ENCODE results near the gene NCEH1. TPM values are rescaled to one million over a fixed set of nuclear protein-coding genes. Genes with fewer than 3 reads are reported as not detected.

NCEH1 gene
- total and polyA plus RNA-seq, 2 of the 13 experiments (the other 11 are each of a cell fraction or from before 2014, with no cell fraction given): 12.9 to 21.4 TPM

- TF ChIP-seq, protein P1, sequence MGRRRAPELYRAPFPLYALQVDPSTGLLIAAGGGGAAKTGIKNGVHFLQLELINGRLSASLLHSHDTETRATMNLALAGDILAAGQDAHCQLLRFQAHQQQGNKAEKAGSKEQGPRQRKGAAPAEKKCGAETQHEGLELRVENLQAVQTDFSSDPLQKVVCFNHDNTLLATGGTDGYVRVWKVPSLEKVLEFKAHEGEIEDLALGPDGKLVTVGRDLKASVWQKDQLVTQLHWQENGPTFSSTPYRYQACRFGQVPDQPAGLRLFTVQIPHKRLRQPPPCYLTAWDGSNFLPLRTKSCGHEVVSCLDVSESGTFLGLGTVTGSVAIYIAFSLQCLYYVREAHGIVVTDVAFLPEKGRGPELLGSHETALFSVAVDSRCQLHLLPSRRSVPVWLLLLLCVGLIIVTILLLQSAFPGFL (CRISPR knock-in tag; IDR thresholded peaks at IDR 0.05): no peak
- TF ChIP-seq CC2D1A (CRISPR knock-in tag; IDR thresholded peaks at IDR 0.05): no peak
- no peak for TF ChIP-seq ZNF780A (CRISPR knock-in tag; IDR thresholded peaks at IDR 0.05)
- no peak for TF ChIP-seq JUND (CRISPR knock-in tag; IDR thresholded peaks at IDR 0.05)
Measured at GRCh38 chr3:172614340-172615274, 96.3 kb downstream of the NCEH1 start (continued).

DNA sequence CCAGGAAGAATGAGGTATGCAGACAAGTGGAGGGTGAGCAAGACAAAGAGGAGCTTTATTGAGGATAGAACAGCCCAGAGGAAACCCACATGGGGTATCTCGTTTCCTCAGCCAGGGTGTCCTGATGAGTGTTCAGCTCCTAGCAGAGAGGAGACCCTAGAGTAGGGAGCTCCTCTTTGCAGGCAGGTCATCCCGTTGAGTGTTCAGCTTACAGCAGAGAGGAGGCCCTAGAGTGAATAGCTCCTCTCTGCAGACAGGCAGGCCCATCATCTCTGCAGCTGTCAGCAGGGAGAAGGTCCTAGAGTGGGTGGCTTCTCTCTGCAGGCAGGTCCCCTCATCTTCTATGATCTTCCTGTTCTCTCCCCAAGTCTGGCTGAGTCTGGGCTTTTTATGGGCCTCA, 97.0 kb downstream of the NCEH1 start:
- ChIA-PET CTCF (ENCODE audit: low intra/inter-chr PET ratio, low total read pairs) (no interaction called here), POLR2A (interaction anchor here (1.8 to 2.8 kb wide), 3 partner anchors 12 to 19 kb away, joined by 4 to 20 read pairs (median 5); no protein-coding TSS in a partner anchor)
- H3K4me1 ChIP-seq (ENCODE audit: insufficient read depth, low read length): peaks cover 48% of the 10 kb centered on the region
- H3K36me3 ChIP-seq (replicated peaks in 1 of 2; ENCODE audit: control insufficient read depth in 1 of 2, insufficient read depth in 2 of 2, low read length in 2 of 2): no peaks in the 10 kb centered on the region
- no peak overlapping the region for H3K27ac ChIP-seq (ENCODE audit: extremely low read length, insufficient read depth, low read length)
- in situ Hi-C loops (cut with HindIII; ENCODE audit: extremely low pct_ligation_motif_present, low pct_unique_long_range_greater_than_20kb): no loop called here
- ATAC-seq (peak; percentile 51), DNase-seq (ENCODE audit: low spot score) (no peak), FAIRE-seq (no peak)
- no peaks in the 10 kb centered on the region for H4K20me1 ChIP-seq (ENCODE audit: insufficient read depth, low read length)
- 50% methylated on average over 1 of the region's 2 CpGs for WGBS (ENCODE audit: low lambda C conversion rate)
- no peaks in the 10 kb centered on the region for H3K9me3 ChIP-seq (ENCODE audit: low read length)
- no peak overlapping the region for H3K4me2 ChIP-seq (ENCODE audit: low read depth, low read length)
- no peaks in the 10 kb centered on the region for H3K27me3 ChIP-seq (ENCODE audit: control insufficient read depth in 1 of 2, insufficient read depth in 2 of 2, low read length in 2 of 2)
- no peak overlapping the region for H2AFZ ChIP-seq (ENCODE audit: low read length)
- H3K9ac ChIP-seq (ENCODE audit: insufficient read depth, low read depth, low read length): no peak overlapping the region
- BruUV-seq (replicated peaks): no TSS peak
- no peak for TF ChIP-seq ZNF12 (CRISPR knock-in tag; IDR thresholded peaks at IDR 0.05)
- no peak for TF ChIP-seq TBX3 (IDR thresholded peaks at IDR 0.05; ENCODE audit: borderline replicate concordance)
- no peak for TF ChIP-seq MLXIP (CRISPR knock-in tag; IDR thresholded peaks at IDR 0.05; ENCODE audit: borderline replicate concordance)
- no peak for TF ChIP-seq ZNF264 (CRISPR knock-in tag; IDR thresholded peaks at IDR 0.05)
- no peak for TF ChIP-seq RFX3 (CRISPR knock-in tag; IDR thresholded peaks at IDR 0.05)
- no peak for TF ChIP-seq PLRG1 (conservative IDR thresholded peaks at IDR 0.05)
- no peak for TF ChIP-seq ZNF44 (CRISPR knock-in tag; IDR thresholded peaks at IDR 0.05)
- TF ChIP-seq, protein P2, sequence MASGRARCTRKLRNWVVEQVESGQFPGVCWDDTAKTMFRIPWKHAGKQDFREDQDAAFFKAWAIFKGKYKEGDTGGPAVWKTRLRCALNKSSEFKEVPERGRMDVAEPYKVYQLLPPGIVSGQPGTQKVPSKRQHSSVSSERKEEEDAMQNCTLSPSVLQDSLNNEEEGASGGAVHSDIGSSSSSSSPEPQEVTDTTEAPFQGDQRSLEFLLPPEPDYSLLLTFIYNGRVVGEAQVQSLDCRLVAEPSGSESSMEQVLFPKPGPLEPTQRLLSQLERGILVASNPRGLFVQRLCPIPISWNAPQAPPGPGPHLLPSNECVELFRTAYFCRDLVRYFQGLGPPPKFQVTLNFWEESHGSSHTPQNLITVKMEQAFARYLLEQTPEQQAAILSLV (CRISPR knock-in tag; IDR thresholded peaks at IDR 0.05; ENCODE audit: borderline replicate concordance): no peak
- TF ChIP-seq STAG1 (CRISPR knock-in tag; IDR thresholded peaks at IDR 0.05): no peak
- no peak for TF ChIP-seq ETS1 (CRISPR knock-in tag; IDR thresholded peaks at IDR 0.05)
- TF ChIP-seq SMYD3 (CRISPR knock-in tag; IDR thresholded peaks at IDR 0.05): no peak
- no peak for TF ChIP-seq KDM5B (CRISPR knock-in tag; IDR thresholded peaks at IDR 0.05; ENCODE audit: borderline replicate concordance)
- TF ChIP-seq AHR (CRISPR knock-in tag; IDR thresholded peaks at IDR 0.05): no peak
- intact Hi-C loops (cut with micrococcal nuclease; ENCODE audit: unreplicated experiment): loop anchor here (1.0 kb wide), 1 partner anchor 13 kb away; no protein-coding TSS in a partner anchor
- no peak overlapping the region for H3K4me3 ChIP-seq (replicated peaks in 1 of 3; ENCODE audit: insufficient read depth in 1 of 3, low read depth in 2 of 3, low read length in 3 of 3)
- no peaks in the 10 kb centered on the region for H3K79me2 ChIP-seq (ENCODE audit: insufficient read depth, low read length)
